B cell (primary cell): Measurements from ENCODE around the gene USH1G.

Experiments
- EZH2 ChIP-seq: IDR thresholded peaks from 2 replicates; pipeline ENCODE4 v1.6.1; 2012; ENCODE audit warnings: borderline replicate concordance, low read depth, mild to moderate bottlenecking, moderate library complexity, low read length; ENCODE audit not compliant: insufficient read depth, poor library complexity, severe bottlenecking
- TF ChIP-seq, protein P1 (sequence below): fragments of 200-600 bp; IDR thresholded peaks from one replicate; pipeline ENCODE4 v1.8.0; 2022; ENCODE audit warnings: antibody characterized with exemption, mild to moderate bottlenecking

DNA sequence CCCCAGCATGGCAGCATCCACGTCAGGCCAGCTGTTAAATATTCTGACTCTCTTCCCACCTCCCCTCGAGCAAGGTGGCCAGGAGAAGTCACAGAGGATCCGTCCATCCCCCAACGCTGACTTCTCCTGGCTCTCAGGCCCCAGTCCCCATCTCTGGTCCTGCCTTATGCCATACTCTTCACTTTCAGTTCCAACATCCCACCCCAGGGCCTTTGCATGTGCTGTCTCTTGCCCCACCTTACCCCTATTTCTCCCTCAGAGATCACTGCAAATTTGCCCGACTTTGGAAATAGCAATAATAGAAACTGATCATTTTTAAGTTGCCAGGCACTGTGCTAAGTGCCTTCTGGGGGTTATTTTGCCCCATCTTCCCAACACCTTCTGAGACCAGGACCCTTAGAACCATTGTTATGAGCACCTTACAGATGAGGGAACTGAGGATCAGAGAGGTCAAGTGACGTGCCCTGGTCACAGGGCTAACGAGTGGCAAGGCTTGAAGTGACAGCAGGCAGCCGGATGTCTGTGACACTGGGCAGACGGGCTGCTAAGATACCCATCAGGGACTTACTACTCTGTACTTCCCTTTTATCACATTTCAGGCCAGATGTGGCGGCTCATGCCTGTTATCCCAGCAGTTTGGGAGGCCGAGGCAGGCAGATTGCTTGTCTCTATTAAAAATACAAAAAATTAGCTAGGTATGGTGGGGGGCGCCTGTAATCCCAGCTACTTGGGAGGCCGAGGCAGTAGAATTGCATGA is 31.8 kb upstream of the USH1G start:
- TF ChIP-seq, protein P1, sequence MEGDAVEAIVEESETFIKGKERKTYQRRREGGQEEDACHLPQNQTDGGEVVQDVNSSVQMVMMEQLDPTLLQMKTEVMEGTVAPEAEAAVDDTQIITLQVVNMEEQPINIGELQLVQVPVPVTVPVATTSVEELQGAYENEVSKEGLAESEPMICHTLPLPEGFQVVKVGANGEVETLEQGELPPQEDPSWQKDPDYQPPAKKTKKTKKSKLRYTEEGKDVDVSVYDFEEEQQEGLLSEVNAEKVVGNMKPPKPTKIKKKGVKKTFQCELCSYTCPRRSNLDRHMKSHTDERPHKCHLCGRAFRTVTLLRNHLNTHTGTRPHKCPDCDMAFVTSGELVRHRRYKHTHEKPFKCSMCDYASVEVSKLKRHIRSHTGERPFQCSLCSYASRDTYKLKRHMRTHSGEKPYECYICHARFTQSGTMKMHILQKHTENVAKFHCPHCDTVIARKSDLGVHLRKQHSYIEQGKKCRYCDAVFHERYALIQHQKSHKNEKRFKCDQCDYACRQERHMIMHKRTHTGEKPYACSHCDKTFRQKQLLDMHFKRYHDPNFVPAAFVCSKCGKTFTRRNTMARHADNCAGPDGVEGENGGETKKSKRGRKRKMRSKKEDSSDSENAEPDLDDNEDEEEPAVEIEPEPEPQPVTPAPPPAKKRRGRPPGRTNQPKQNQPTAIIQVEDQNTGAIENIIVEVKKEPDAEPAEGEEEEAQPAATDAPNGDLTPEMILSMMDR: no peak
- no peak for TF ChIP-seq EZH2
